H1 (cell line): ENCODE data around the gene PDGFB. TPM values are rescaled to one million over a fixed set of nuclear protein-coding genes. Genes with fewer than 3 reads are reported as not detected.

ENCODE experiments used
- CTCF ChIA-PET: fragments of 300-600 bp; sonication (Branson Sonifier 250); formaldehyde crosslinking; loops from one replicate; lab custom pipeline; 2021; ENCODE audit not compliant: partially characterized antibody; lab: Charles Lee
- POLR2A ChIA-PET: fragments of 300-600 bp; sonication (Branson Sonifier 250); formaldehyde crosslinking; loops from one replicate; lab custom pipeline; 2021; ENCODE audit warnings: inconsistent platforms; ENCODE audit not compliant: partially characterized antibody; lab: Charles Lee
- DNase-seq, 2 experiments: peaks; one replicate each; pipeline versions ENCODE4 v3.0.0 to v3.0.0-alpha.2; 2010 to 2022; ENCODE audit warnings: low spot score in 2 of 2, low read depth in 1 of 2, mixed read lengths in 1 of 2
- FAIRE-seq: peaks from 2 replicates; lab custom pipeline; 2011; peaks lifted over from hg19 to GRCh38; lab: Jason Lieb, UNC
- H2AFZ ChIP-seq: 2 replicates; pipeline ENCODE4 v1.8.1; 2012; ENCODE audit warnings: low read length, inconsistent platforms
- H2AK5ac ChIP-seq: 2 replicates; pipeline ENCODE4 v1.6.1; 2013; ENCODE audit warnings: low read depth, low read length
- H2BK120ac ChIP-seq: replicated peaks from 2 replicates; pipeline ENCODE3; 2013; ENCODE audit warnings: low read depth, low read length, inconsistent platforms
- H2BK12ac ChIP-seq: 2 replicates; pipeline ENCODE4 v1.6.1; 2013; ENCODE audit warnings: low read depth, low read length
- H2BK15ac ChIP-seq: 2 replicates; pipeline ENCODE4 v1.6.1; 2013; ENCODE audit warnings: low read length
- H2BK20ac ChIP-seq: 2 replicates; pipeline ENCODE4 v1.6.1; 2013; ENCODE audit warnings: low read length
- H2BK5ac ChIP-seq: 2 replicates; pipeline ENCODE4 v1.6.1; 2013; ENCODE audit warnings: low read depth, low read length
- H3K14ac ChIP-seq: 2 replicates; pipeline ENCODE4 v1.6.1; 2013; ENCODE audit warnings: inconsistent platforms; ENCODE audit not compliant: insufficient read length
- H3K18ac ChIP-seq: 2 replicates; pipeline ENCODE4 v1.6.1; 2013; ENCODE audit warnings: low read length; ENCODE audit errors: extremely low read depth
- H3K23ac ChIP-seq: 2 replicates; pipeline ENCODE4 v1.6.1; 2013; ENCODE audit warnings: inconsistent platforms; ENCODE audit not compliant: insufficient read length
- H3K23me2 ChIP-seq: 2 replicates; pipeline ENCODE4 v1.6.1; 2013; ENCODE audit warnings: low read depth, low read length
- H3K27ac ChIP-seq: 2 replicates; pipeline ENCODE4 v1.6.1; 2011; ENCODE audit warnings: low read depth, low read length, inconsistent platforms
- H3K27me3 ChIP-seq, 4 experiments: replicated peaks in 1 of 4; 1 replicate in 1 of 4; 2 replicates in 3 of 4; pipeline versions ENCODE4 v1.6.1 to v1.8.1; 2011 to 2013; ENCODE audit warnings: low read length in 3 of 4, mild to moderate bottlenecking in 3 of 4, inconsistent platforms in 2 of 4, mixed read lengths in 2 of 4, moderate library complexity in 1 of 4; ENCODE audit not compliant: control insufficient read depth in 3 of 4, insufficient read depth in 3 of 4; ENCODE audit errors: extremely low read depth in 1 of 4
- H3K36me3 ChIP-seq, 4 experiments: 2 replicates each; pipeline versions ENCODE4 v1.6.1 to v1.8.1; 2011 to 2013; ENCODE audit warnings: mild to moderate bottlenecking in 4 of 4, low read length in 3 of 4, moderate library complexity in 2 of 4, control low read depth in 1 of 4, inconsistent platforms in 1 of 4; ENCODE audit not compliant: insufficient read depth in 4 of 4, control insufficient read depth in 2 of 4
- H3K4ac ChIP-seq: replicated peaks from 2 replicates; pipeline ENCODE3; 2013; ENCODE audit warnings: low read length, low read depth, mixed read lengths, inconsistent platforms; ENCODE audit not compliant: insufficient read length
- H3K4me1 ChIP-seq, 4 experiments: replicated peaks in 1 of 4; 1 replicate in 1 of 4; 2 replicates in 3 of 4; pipeline versions ENCODE4 v1.6.1 to v1.8.1; 2011 to 2013; ENCODE audit warnings: low read length in 3 of 4, inconsistent platforms in 2 of 4, mixed read lengths in 1 of 4; ENCODE audit not compliant: insufficient read depth in 4 of 4, control insufficient read depth in 3 of 4
- H3K4me2 ChIP-seq, 2 experiments: 2 replicates each; pipeline versions ENCODE4 v1.6.1 to v1.8.1; 2011 to 2013; ENCODE audit warnings: low read depth in 2 of 2, low read length in 2 of 2, control low read depth in 1 of 2, inconsistent platforms in 1 of 2, mild to moderate bottlenecking in 1 of 2; ENCODE audit not compliant: insufficient read depth in 1 of 2
- H3K4me3 ChIP-seq, 4 experiments: fragments of 200-600, 300-600 bp in 1 of 4; sonication (generic), shearing (Covaris generic), sonication (Bioruptor Twin) in 1 of 4; 2 replicates each; pipeline versions ENCODE4 v1.5.1 to v1.8.1; 2011 to 2016; ENCODE audit warnings: low read length in 4 of 4, low read depth in 3 of 4, control low read depth in 2 of 4, inconsistent platforms in 2 of 4, mild to moderate bottlenecking in 2 of 4, mixed read lengths in 1 of 4, moderate library complexity in 1 of 4; ENCODE audit not compliant: insufficient read depth in 2 of 4; ENCODE audit errors: extremely low read depth in 1 of 4
- H3K56ac ChIP-seq: replicated peaks from 2 replicates; pipeline ENCODE3; 2013; ENCODE audit warnings: low read depth, mild to moderate bottlenecking, mixed read lengths, low read length, inconsistent platforms; ENCODE audit not compliant: insufficient read length
- H3K79me1 ChIP-seq: 2 replicates; pipeline ENCODE4 v1.6.1; 2013; ENCODE audit warnings: low read depth, low read length, control low read depth
- H3K79me2 ChIP-seq, 2 experiments: 2 replicates each; pipeline versions ENCODE4 v1.6.1 to v1.8.1; 2012 to 2013; ENCODE audit warnings: low read length in 2 of 2, mild to moderate bottlenecking in 2 of 2, inconsistent platforms in 1 of 2; ENCODE audit not compliant: insufficient read depth in 2 of 2, control insufficient read depth in 1 of 2
- H3K9ac ChIP-seq, 4 experiments: replicated peaks in 1 of 4; 1 replicate in 1 of 4; 2 replicates in 3 of 4; pipeline versions ENCODE4 v1.6.1 to v1.8.1; 2011 to 2013; ENCODE audit warnings: low read depth in 3 of 4, low read length in 3 of 4, control low read depth in 2 of 4, mild to moderate bottlenecking in 2 of 4, moderate library complexity in 2 of 4, inconsistent platforms in 1 of 4; ENCODE audit errors: extremely low read depth in 1 of 4
- H3K9me3 ChIP-seq, 2 experiments: 2 replicates each; pipeline versions ENCODE4 v1.6.1 to v1.8.1; 2012 to 2013; ENCODE audit warnings: mild to moderate bottlenecking in 2 of 2, moderate library complexity in 2 of 2, control low read depth in 1 of 2, inconsistent platforms in 1 of 2, low read depth in 1 of 2, low read length in 1 of 2, mixed read lengths in 1 of 2; ENCODE audit not compliant: insufficient read depth in 2 of 2
- H4K20me1 ChIP-seq, 2 experiments: replicated peaks in 1 of 2; 2 replicates each; pipeline versions ENCODE3 to v1.8.1; 2011 to 2013; ENCODE audit warnings: inconsistent platforms in 2 of 2, low read length in 2 of 2, mild to moderate bottlenecking in 1 of 2; ENCODE audit not compliant: insufficient read depth in 2 of 2, control insufficient read depth in 1 of 2
- H4K5ac ChIP-seq: 2 replicates; pipeline ENCODE4 v1.6.1; 2013; ENCODE audit warnings: low read length, low read depth, mixed read lengths, inconsistent platforms; ENCODE audit not compliant: insufficient read length
- H4K8ac ChIP-seq: 2 replicates; pipeline ENCODE4 v1.8.0; 2013; ENCODE audit warnings: mild to moderate bottlenecking, moderate library complexity, low read length, inconsistent platforms; ENCODE audit not compliant: insufficient read depth; ENCODE audit errors: extremely low read depth
- H4K91ac ChIP-seq: replicated peaks from 2 replicates; pipeline ENCODE3; 2013; ENCODE audit warnings: low read length, mixed read lengths, inconsistent platforms; ENCODE audit not compliant: insufficient read length
- BACH1 ChIP-seq: IDR thresholded peaks from 2 replicates; pipeline ENCODE4 v1.6.1; 2012; ENCODE audit warnings: low read length, improper control_type of control experiment
- BCL11A ChIP-seq, 2 experiments: IDR thresholded peaks; one replicate each; pipeline ENCODE4 v1.6.1; 2011; ENCODE audit warnings: low read depth in 2 of 2, low read length in 2 of 2, mild to moderate bottlenecking in 2 of 2
- CEBPB ChIP-seq: IDR thresholded peaks from 2 replicates; pipeline ENCODE4 v1.6.1; 2012; ENCODE audit warnings: low read depth, low read length
- HDAC6 ChIP-seq: IDR thresholded peaks from one replicate; pipeline ENCODE4 v1.7.1; 2012; ENCODE audit warnings: low read depth, mild to moderate bottlenecking, inconsistent platforms, low read length, moderate library complexity
- KDM4A ChIP-seq: IDR thresholded peaks from one replicate; pipeline ENCODE4 v1.7.1; 2012; ENCODE audit warnings: low read depth, mild to moderate bottlenecking, moderate library complexity, low read length, inconsistent platforms; ENCODE audit not compliant: severe bottlenecking
- NANOG ChIP-seq: IDR thresholded peaks from 2 replicates; pipeline ENCODE4 v1.6.1; 2011; ENCODE audit warnings: low read length, low read depth, mild to moderate bottlenecking, inconsistent platforms; ENCODE audit not compliant: insufficient read depth, poor library complexity, severe bottlenecking
- SIN3A ChIP-seq, 2 experiments: IDR thresholded peaks in 1 of 2; conservative IDR thresholded peaks in 1 of 2; 2 replicates each; pipeline ENCODE4 v1.6.1; 2011 to 2012; ENCODE audit warnings: low read length in 2 of 2, improper control_type of control experiment in 1 of 2, low read depth in 1 of 2, mild to moderate bottlenecking in 1 of 2
- SIRT6 ChIP-seq: IDR thresholded peaks from one replicate; pipeline ENCODE4 v1.7.1; 2012; ENCODE audit warnings: low read length, inconsistent platforms
- SIX5 ChIP-seq: IDR thresholded peaks from 2 replicates; pipeline ENCODE4 v1.6.1; 2011; ENCODE audit warnings: mild to moderate bottlenecking, low read depth, low read length
- SP1 ChIP-seq: IDR thresholded peaks from 2 replicates; pipeline ENCODE4 v1.6.1; 2011; ENCODE audit warnings: low read depth, low read length
- SRF ChIP-seq: IDR thresholded peaks from 2 replicates; pipeline ENCODE4 v1.6.1; 2011; ENCODE audit warnings: mild to moderate bottlenecking, low read depth, low read length, moderate library complexity
- WGBS, 2 experiments: shearing (Covaris generic) in 1 of 2; methylation state at CpG; one replicate each; pipeline versions ENCODE4 v1.1.6 to v1.1.7; 2013 to 2015; ENCODE audit warnings: low lambda C conversion rate in 2 of 2, mixed read lengths in 2 of 2, inconsistent platforms in 1 of 2, low coverage in 1 of 2, missing lambda C conversion rate in 1 of 2; ENCODE audit not compliant: insufficient replicate concordance in 2 of 2, insufficient coverage in 1 of 2, insufficient read length in 1 of 2; ENCODE audit errors: extremely low coverage in 1 of 2, missing lambda C conversion rate in 1 of 2; 5-methylcytosine and 5-hydroxymethylcytosine counted together
- polyA plus RNA-seq, 7 experiments: library from polyadenylated mRNA; depleted of rRNA in 3 of 7; stranded (reverse) in 5 of 7; unstranded in 2 of 7; fragments of >200 nt in 5 of 7; fragments of 200-250 nt in 2 of 7; gene quantifications; 1 replicate in 5 of 7; 2 replicates in 1 of 7; 4 replicates in 1 of 7; pipeline versions ENCODE4 v1.2.1 to v1.2.3, GENCODE V29; 2011 to 2013; ENCODE audit warnings: missing spikeins in 2 of 7, mixed read lengths in 2 of 7
- total RNA-seq: library from RNA; stranded (reverse); fragmentation: NEBNext Ultra II Directional; extraction: Animal tissue kit (Norgen Biotek cat#: 25700); gene quantifications from 2 replicates; pipeline ENCODE4 v1.2.1, GENCODE V29; 2021

The PDGFB gene
- total and polyA plus RNA-seq, 2 of the 8 experiments (the other 6 are each of a cell fraction or from before 2014, with no cell fraction given), result 3.9 to 8.5 TPM

DNA sequence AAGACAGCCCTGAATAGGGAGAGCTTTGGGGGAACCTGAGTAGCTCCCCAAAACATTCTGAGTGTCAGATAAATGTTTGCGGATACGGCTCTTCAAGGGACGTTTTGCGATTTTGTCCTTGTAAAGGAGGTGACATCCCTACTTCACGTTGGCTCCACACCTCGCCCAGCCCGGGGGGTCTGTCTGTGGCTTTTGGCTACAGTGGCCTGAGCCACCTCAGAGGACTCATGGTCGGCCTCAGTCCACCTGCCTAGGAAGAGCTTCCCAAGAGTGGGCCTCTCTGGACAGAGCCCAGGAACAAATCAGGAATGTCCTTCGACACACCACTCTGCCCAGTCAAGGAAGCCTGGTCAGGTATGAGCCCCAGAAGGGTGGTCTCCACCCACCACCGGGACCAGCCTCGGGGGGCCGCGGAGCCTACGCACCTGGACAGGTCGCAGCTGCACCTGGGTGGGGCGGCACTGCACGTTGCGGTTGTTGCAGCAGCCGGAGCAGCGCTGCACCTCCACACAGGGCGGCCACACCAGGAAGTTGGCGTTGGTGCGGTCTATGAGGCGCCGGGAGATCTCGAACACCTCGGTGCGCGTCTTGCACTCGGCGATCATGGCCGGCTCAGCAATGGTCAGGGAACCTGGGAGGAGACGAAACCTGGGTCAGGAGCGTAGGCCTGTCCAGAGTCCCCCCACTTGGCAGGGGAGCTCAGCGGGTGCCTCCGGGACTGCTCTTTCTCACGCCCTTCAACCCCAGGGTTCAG, 13.4 kb downstream of the PDGFB start:
- Histone ChIP-seq H3K9me3 (no peaks in the 10 kb centered on the region), H3K79me2 (no peaks in the 10 kb centered on the region), H2BK5ac (peak overlapping the region; percentile 98), H2BK120ac (no peak overlapping the region), H4K8ac (no peak overlapping the region; the same call in 1 of the 2 replicates), H2BK20ac (peak overlapping the region; percentile 90; the same call in 1 of the 2 replicates), H3K36me3 (no peaks in the 10 kb centered on the region), H3K27me3 (peaks cover 0 to 19% (median 7%) of the 10 kb centered on the region in 4 experiments; a peak in 5 of 7 replicates), H4K91ac (peak overlapping the region; percentile 62), H4K20me1 (no peaks in the 10 kb centered on the region), H3K4me1 (peaks cover 4 to 45% (median 33%) of the 10 kb centered on the region in 4 experiments), H3K4me3 (no peak overlapping the region), H3K18ac (peak overlapping the region; percentile 71), H3K9ac (no peak overlapping the region), H3K56ac (no peak overlapping the region), H4K5ac (no peak overlapping the region), H2BK12ac (peak overlapping the region; percentile 99; the same call in 1 of the 2 replicates), H2AFZ (no peak overlapping the region), H3K4ac (peak overlapping the region; percentile 73), H3K14ac (no peak overlapping the region), H3K23me2 (no peaks in the 10 kb centered on the region), H3K79me1 (no peaks in the 10 kb centered on the region), H3K23ac (no peak overlapping the region), H2BK15ac (peak overlapping the region; percentile 72; the same call in 1 of the 2 replicates), H3K4me2 (no peak overlapping the region; a peak in 1 of 4 replicates), H2AK5ac (peak overlapping the region; percentile 39; the same call in 1 of the 2 replicates), H3K27ac (no peak overlapping the region)
- WGBS, 2 experiments, result 91% methylated on average over 36 of the region's 37 CpGs; no CpG with 5 or more reads in 1 of the 2 experiments
- CTCF ChIA-PET, result interaction anchor here (0.6 to 3.3 kb wide), 21 partner anchors 9 to 242 kb away, joined by 3 to 21 read pairs (median 4); partner anchors contain the start of genes PDGFB and RPL3
- POLR2A ChIA-PET, result interaction anchor here (0.8 to 7.1 kb wide), 18 partner anchors 9 to 168 kb away, joined by 3 to 66 read pairs (median 8); partner anchors contain the start of genes PDGFB, RPL3 and TAB1
- FAIRE-seq, result no peak
- DNase-seq, result no peak
- no peak for TF ChIP-seq CEBPB
- TF ChIP-seq NANOG, result no peak
- no peak for TF ChIP-seq KDM4A
- no peak for TF ChIP-seq BCL11A (IDR thresholded peaks at IDR 0.05; ENCODE audit: low read depth in 2 of 2, low read length in 2 of 2)
- TF ChIP-seq SIN3A (conservative IDR thresholded peaks at IDR 0.05 in 1 of 2, IDR thresholded peaks at IDR 0.05 in 1 of 2; ENCODE audit: low read depth in 1 of 2, low read length in 2 of 2), result no peak
- TF ChIP-seq HDAC6, result no peak
- no peak for TF ChIP-seq SIX5
- TF ChIP-seq SP1, result no peak
- TF ChIP-seq SIRT6, result no peak
- no peak for TF ChIP-seq SRF
- no peak for TF ChIP-seq BACH1
